D721Med (cell line): Measurements from ENCODE around the gene CHSY1.

Source experiments
- DNase-seq: peaks from one replicate; pipeline ENCODE4 v3.0.0; 2011; ENCODE audit warnings: low spot score; ENCODE audit not compliant: insufficient read length
- FAIRE-seq: peaks from 2 replicates; lab custom pipeline; 2011; peaks lifted over from hg19 to GRCh38; lab: Jason Lieb, UNC
- CTCF ChIP-seq: IDR thresholded peaks from 2 replicates; pipeline ENCODE4 v1.5.1; 2012; ENCODE audit warnings: mild to moderate bottlenecking, control low read depth; ENCODE audit not compliant: insufficient read depth; ENCODE audit errors: missing control alignments

CHSY1 gene

GRCh38 chr15:101162701-101163483 lies 89.0 kb downstream of the CHSY1 start:
- FAIRE-seq (no peak), DNase-seq (no peak)
- TF ChIP-seq CTCF, result no peak

GRCh38 chr15:101161656-101162055 lies 90.2 kb downstream of the CHSY1 start:
- DNase-seq, result no peak
- no peak for TF ChIP-seq CTCF
- no peak for FAIRE-seq

- FAIRE-seq (no peak), DNase-seq (no peak)
- no peak for TF ChIP-seq CTCF
These were observed 91.7 kb downstream of the CHSY1 start for GRCh38 chr15:101159936-101160815.

GRCh38 chr15:101159096-101159935 lies 92.5 kb downstream of the CHSY1 start:
- FAIRE-seq, result no peak
- no peak for DNase-seq
- no peak for TF ChIP-seq CTCF

GRCh38 chr15:101158166-101159095 lies 93.4 kb downstream of the CHSY1 start:
- TF ChIP-seq CTCF, result no peak
- no peak for DNase-seq
- FAIRE-seq, result no peak

- TF ChIP-seq CTCF, result no peak
- FAIRE-seq, result no peak
- no peak for DNase-seq
These were observed 94.1 kb downstream of the CHSY1 start for GRCh38 chr15:101157721-101158120.
